ENCODE measurements around the gene HCN3. TPM values are rescaled to one million over a fixed set of nuclear protein-coding genes. Genes with fewer than 3 reads are reported as not detected.

The HCN3 gene
- total RNA-seq, 1 experiment from 2014 or later: 7.3 TPM

DNA sequence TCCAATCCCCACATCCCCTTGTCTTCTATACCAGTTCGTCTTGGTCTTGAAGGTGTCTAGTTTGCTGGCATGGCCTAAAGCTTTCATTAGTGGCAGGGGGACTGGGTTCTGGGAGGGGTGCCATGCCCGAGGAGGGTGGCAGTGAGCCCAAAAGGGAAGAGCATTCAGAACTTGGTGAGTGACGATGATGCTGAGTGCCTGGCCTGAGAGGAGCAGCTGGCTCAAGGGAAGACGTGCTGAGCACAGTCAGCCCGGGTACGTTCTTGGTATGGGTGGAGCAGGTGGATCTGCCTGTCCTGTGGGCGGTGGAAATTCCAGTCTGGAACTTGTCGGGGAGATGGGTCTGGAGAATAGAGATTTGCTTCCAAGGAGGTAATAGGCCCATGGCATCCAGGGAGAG, 36.0 kb downstream of the HCN3 start (continued):
- TF ChIP-seq, protein P1, sequence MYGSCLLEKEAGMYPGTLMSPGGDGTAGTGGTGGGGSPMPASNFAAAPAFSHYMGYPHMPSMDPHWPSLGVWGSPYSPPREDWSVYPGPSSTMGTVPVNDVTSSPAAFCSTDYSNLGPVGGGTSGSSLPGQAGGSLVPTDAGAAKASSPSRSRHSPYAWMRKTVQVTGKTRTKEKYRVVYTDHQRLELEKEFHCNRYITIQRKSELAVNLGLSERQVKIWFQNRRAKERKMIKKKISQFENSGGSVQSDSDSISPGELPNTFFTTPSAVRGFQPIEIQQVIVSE (CRISPR knock-in tag; IDR thresholded peaks at IDR 0.05; ENCODE audit: borderline replicate concordance): no peak
- TF ChIP-seq SMAD3 (CRISPR knock-in tag; IDR thresholded peaks at IDR 0.05; ENCODE audit: borderline replicate concordance): no peak
- TF ChIP-seq, protein P2, sequence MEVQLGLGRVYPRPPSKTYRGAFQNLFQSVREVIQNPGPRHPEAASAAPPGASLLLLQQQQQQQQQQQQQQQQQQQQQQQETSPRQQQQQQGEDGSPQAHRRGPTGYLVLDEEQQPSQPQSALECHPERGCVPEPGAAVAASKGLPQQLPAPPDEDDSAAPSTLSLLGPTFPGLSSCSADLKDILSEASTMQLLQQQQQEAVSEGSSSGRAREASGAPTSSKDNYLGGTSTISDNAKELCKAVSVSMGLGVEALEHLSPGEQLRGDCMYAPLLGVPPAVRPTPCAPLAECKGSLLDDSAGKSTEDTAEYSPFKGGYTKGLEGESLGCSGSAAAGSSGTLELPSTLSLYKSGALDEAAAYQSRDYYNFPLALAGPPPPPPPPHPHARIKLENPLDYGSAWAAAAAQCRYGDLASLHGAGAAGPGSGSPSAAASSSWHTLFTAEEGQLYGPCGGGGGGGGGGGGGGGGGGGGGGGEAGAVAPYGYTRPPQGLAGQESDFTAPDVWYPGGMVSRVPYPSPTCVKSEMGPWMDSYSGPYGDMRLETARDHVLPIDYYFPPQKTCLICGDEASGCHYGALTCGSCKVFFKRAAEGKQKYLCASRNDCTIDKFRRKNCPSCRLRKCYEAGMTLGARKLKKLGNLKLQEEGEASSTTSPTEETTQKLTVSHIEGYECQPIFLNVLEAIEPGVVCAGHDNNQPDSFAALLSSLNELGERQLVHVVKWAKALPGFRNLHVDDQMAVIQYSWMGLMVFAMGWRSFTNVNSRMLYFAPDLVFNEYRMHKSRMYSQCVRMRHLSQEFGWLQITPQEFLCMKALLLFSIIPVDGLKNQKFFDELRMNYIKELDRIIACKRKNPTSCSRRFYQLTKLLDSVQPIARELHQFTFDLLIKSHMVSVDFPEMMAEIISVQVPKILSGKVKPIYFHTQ (CRISPR knock-in tag; IDR thresholded peaks at IDR 0.05): no peak
- no peak for TF ChIP-seq EMX1 (CRISPR knock-in tag; IDR thresholded peaks at IDR 0.05)
- no peak for TF ChIP-seq GTF2I (CRISPR knock-in tag; conservative IDR thresholded peaks at IDR 0.05)

DNA sequence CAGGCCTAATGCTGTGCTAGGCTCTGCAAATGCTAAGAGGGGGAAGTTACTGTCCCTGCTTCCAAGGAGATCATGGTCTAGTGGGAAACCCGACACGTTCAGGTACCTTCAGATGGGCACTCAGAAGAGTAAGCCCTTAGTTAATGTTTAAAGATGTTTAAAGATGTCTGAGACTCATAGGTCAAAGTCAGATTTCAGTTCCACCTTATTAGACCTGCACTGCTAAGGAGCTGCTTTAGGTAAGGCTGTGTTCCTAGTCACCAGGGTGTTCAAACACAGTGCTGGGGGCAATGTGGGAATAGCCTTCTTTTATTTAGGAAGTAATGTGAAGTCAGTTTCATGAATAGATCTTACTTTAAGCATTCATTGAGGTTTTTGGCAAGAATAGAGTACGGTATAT, 39.7 kb downstream of the HCN3 start:
- Mint-ChIP-seq H3K4me1 (peaks cover 26% of the 10 kb centered on the region), H3K4me3 (no peak overlapping the region), H3K9me3 (no peaks in the 10 kb centered on the region), H3K27ac (no peak overlapping the region), H3K36me3 (peaks cover 39% of the 10 kb centered on the region), H3K27me3 (ENCODE audit: low read depth) (no peaks in the 10 kb centered on the region)
- ChIA-PET CTCF (interaction anchor here (1.2 to 2.1 kb wide), 2 partner anchors 39 to 67 kb away, joined by 3 to 13 read pairs; no protein-coding TSS in a partner anchor), POLR2A (no interaction called here)
- DNase-seq (ENCODE audit: low spot score): no peak
- ATAC-seq: no peak
- TF ChIP-seq RORB (CRISPR knock-in tag; IDR thresholded peaks at IDR 0.05) (no peak), SMAD3 (CRISPR knock-in tag; IDR thresholded peaks at IDR 0.05; ENCODE audit: borderline replicate concordance) (no peak), GRHL2 (CRISPR knock-in tag; IDR thresholded peaks at IDR 0.05; ENCODE audit: insufficient replicate concordance, severe bottlenecking) (no peak), ZNF232 (CRISPR knock-in tag; IDR thresholded peaks at IDR 0.05) (no peak)
- TF ChIP-seq, protein P3, sequence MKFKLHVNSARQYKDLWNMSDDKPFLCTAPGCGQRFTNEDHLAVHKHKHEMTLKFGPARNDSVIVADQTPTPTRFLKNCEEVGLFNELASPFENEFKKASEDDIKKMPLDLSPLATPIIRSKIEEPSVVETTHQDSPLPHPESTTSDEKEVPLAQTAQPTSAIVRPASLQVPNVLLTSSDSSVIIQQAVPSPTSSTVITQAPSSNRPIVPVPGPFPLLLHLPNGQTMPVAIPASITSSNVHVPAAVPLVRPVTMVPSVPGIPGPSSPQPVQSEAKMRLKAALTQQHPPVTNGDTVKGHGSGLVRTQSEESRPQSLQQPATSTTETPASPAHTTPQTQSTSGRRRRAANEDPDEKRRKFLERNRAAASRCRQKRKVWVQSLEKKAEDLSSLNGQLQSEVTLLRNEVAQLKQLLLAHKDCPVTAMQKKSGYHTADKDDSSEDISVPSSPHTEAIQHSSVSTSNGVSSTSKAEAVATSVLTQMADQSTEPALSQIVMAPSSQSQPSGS (CRISPR knock-in tag; IDR thresholded peaks at IDR 0.05; ENCODE audit: borderline replicate concordance, low read depth): no peak
- TF ChIP-seq, protein P4, sequence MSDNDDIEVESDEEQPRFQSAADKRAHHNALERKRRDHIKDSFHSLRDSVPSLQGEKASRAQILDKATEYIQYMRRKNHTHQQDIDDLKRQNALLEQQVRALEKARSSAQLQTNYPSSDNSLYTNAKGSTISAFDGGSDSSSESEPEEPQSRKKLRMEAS (CRISPR knock-in tag; IDR thresholded peaks at IDR 0.05): no peak
- TF ChIP-seq, protein P5, sequence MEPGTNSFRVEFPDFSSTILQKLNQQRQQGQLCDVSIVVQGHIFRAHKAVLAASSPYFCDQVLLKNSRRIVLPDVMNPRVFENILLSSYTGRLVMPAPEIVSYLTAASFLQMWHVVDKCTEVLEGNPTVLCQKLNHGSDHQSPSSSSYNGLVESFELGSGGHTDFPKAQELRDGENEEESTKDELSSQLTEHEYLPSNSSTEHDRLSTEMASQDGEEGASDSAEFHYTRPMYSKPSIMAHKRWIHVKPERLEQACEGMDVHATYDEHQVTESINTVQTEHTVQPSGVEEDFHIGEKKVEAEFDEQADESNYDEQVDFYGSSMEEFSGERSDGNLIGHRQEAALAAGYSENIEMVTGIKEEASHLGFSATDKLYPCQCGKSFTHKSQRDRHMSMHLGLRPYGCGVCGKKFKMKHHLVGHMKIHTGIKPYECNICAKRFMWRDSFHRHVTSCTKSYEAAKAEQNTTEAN (CRISPR knock-in tag; IDR thresholded peaks at IDR 0.05): no peak
- TF ChIP-seq, protein P6, sequence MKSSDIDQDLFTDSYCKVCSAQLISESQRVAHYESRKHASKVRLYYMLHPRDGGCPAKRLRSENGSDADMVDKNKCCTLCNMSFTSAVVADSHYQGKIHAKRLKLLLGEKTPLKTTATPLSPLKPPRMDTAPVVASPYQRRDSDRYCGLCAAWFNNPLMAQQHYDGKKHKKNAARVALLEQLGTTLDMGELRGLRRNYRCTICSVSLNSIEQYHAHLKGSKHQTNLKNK (CRISPR knock-in tag; IDR thresholded peaks at IDR 0.05): no peak

DNA sequence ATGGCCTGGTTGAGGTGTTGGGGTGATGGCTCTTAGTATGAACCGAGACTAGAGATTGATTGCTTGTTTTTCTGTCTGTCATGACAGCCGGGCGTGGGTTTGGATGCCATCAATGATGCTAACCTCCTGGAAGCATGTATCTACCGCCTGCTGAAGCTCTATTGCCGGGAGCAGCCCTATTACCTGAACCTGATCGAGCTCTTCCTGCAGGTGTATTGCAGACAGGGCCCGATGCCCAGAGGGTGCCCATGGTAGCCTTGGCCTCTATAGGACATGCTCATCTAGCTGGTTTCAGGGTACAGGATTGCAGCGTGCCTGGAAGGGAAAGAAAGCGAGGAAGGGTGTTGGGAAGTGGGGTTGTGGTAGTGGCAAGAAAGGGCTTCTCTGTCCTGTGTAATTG, 40.8 kb downstream of the HCN3 start:
- ChIA-PET CTCF (interaction anchor here (0.8 to 2.1 kb wide), 3 partner anchors 40 to 68 kb away, joined by 3 to 13 read pairs (median 3); no protein-coding TSS in a partner anchor), POLR2A (interaction anchor here (0.7 kb wide), 1 partner anchor 67 kb away, joined by 3 read pairs; no protein-coding TSS in a partner anchor)
- TF ChIP-seq CBFB (CRISPR knock-in tag; IDR thresholded peaks at IDR 0.05; ENCODE audit: low read depth) (no peak), FOXP1 (CRISPR knock-in tag; IDR thresholded peaks at IDR 0.05; ENCODE audit: borderline replicate concordance) (no peak), ZNF263 (CRISPR knock-in tag; IDR thresholded peaks at IDR 0.05; ENCODE audit: low read depth) (no peak), NFATC4 (CRISPR knock-in tag; IDR thresholded peaks at IDR 0.05) (no peak)
- TF ChIP-seq, protein P7, sequence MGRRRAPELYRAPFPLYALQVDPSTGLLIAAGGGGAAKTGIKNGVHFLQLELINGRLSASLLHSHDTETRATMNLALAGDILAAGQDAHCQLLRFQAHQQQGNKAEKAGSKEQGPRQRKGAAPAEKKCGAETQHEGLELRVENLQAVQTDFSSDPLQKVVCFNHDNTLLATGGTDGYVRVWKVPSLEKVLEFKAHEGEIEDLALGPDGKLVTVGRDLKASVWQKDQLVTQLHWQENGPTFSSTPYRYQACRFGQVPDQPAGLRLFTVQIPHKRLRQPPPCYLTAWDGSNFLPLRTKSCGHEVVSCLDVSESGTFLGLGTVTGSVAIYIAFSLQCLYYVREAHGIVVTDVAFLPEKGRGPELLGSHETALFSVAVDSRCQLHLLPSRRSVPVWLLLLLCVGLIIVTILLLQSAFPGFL (CRISPR knock-in tag; IDR thresholded peaks at IDR 0.05; ENCODE audit: borderline replicate concordance): no peak
- TF ChIP-seq, protein P8, sequence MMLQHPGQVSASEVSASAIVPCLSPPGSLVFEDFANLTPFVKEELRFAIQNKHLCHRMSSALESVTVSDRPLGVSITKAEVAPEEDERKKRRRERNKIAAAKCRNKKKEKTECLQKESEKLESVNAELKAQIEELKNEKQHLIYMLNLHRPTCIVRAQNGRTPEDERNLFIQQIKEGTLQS (CRISPR knock-in tag; conservative IDR thresholded peaks at IDR 0.05): no peak
- TF ChIP-seq, protein P9, sequence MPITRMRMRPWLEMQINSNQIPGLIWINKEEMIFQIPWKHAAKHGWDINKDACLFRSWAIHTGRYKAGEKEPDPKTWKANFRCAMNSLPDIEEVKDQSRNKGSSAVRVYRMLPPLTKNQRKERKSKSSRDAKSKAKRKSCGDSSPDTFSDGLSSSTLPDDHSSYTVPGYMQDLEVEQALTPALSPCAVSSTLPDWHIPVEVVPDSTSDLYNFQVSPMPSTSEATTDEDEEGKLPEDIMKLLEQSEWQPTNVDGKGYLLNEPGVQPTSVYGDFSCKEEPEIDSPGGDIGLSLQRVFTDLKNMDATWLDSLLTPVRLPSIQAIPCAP (CRISPR knock-in tag; IDR thresholded peaks at IDR 0.05): no peak
- ATAC-seq (no peak), DNase-seq (ENCODE audit: low spot score) (no peak)
- Mint-ChIP-seq H3K27me3 (ENCODE audit: low read depth) (peaks cover 6% of the 10 kb centered on the region), H3K4me3 (no peak overlapping the region), H3K9me3 (no peaks in the 10 kb centered on the region), H3K4me1 (peaks cover 33% of the 10 kb centered on the region), H3K27ac (no peak overlapping the region), H3K36me3 (peaks cover 30% of the 10 kb centered on the region)
